Chondrocyte (in vitro differentiated cells): Measurements from ENCODE around the gene RASGRF1. TPM values are rescaled to one million over a fixed set of nuclear protein-coding genes. Genes with fewer than 3 reads are reported as not detected.
A peak's percentile ranks its signal among the peaks of the same experiment; 100 is the strongest.

ENCODE experiments used
- DNase-seq: peaks from one replicate; pipeline ENCODE4 v3.0.0; 2021; ENCODE audit warnings: mixed read lengths, low spot score
- H3K27ac Mint-ChIP-seq: one replicate; pipeline ENCODE4 v1.8.0; 2021; ENCODE audit warnings: mild to moderate bottlenecking, moderate library complexity, mixed read lengths; ENCODE audit not compliant: unreplicated experiment
- H3K27me3 Mint-ChIP-seq: 2 replicates; pipeline ENCODE4 v1.8.0; 2021; ENCODE audit warnings: low read depth, mixed read lengths
- H3K36me3 Mint-ChIP-seq: 2 replicates; pipeline ENCODE4 v1.8.0; 2021; ENCODE audit warnings: low read depth, mixed read lengths
- H3K4me1 Mint-ChIP-seq: 2 replicates; pipeline ENCODE4 v1.8.0; 2021; ENCODE audit warnings: low read depth, mild to moderate bottlenecking, mixed read lengths
- H3K4me3 Mint-ChIP-seq: one replicate; pipeline ENCODE4 v1.8.0; 2021; ENCODE audit warnings: mild to moderate bottlenecking, moderate library complexity, mixed read lengths; ENCODE audit not compliant: unreplicated experiment
- H3K9me3 Mint-ChIP-seq: 2 replicates; pipeline ENCODE4 v1.8.0; 2021; ENCODE audit warnings: low read depth, mixed read lengths
- total RNA-seq: library from RNA; stranded (reverse); gene quantifications from 3 replicates; pipeline ENCODE4 v1.2.1, GENCODE V29; 2021
- TF ChIP-seq, protein P1 (sequence below): fragments of 200-600 bp; sonication (generic); IDR thresholded peaks from 2 replicates; pipeline ENCODE4 v1.5.0; 2021; ENCODE audit warnings: antibody characterized with exemption, mild to moderate bottlenecking, moderate library complexity

Gene RASGRF1
- total RNA-seq, 1 donor from 2014 or later, result 0.10 TPM

DNA sequence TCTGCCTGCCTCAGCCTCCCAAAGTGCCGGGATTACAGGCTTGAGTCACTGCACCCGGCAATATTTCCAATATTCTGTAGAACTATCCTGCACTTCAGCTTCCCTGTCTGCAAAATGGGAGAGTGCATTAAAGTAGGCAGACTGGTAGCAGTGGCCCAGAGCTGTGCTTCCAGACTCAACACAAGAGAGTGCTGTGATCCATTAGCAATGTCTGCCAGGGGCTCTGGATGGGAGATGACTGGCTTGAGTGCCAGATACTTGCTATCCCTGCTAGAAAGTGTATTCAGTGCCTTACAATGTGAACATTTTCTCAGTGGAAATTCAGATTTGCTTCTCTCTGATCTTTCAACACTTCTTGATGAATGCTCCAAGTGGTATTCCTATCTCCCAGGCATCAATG lies 80.3 kb downstream of the RASGRF1 start:
- no peak for DNase-seq
- TF ChIP-seq, protein P1, sequence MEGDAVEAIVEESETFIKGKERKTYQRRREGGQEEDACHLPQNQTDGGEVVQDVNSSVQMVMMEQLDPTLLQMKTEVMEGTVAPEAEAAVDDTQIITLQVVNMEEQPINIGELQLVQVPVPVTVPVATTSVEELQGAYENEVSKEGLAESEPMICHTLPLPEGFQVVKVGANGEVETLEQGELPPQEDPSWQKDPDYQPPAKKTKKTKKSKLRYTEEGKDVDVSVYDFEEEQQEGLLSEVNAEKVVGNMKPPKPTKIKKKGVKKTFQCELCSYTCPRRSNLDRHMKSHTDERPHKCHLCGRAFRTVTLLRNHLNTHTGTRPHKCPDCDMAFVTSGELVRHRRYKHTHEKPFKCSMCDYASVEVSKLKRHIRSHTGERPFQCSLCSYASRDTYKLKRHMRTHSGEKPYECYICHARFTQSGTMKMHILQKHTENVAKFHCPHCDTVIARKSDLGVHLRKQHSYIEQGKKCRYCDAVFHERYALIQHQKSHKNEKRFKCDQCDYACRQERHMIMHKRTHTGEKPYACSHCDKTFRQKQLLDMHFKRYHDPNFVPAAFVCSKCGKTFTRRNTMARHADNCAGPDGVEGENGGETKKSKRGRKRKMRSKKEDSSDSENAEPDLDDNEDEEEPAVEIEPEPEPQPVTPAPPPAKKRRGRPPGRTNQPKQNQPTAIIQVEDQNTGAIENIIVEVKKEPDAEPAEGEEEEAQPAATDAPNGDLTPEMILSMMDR, result no peak
- H3K4me3 Mint-ChIP-seq, result no peak overlapping the region
- no peaks in the 10 kb centered on the region for H3K36me3 Mint-ChIP-seq
- no peaks in the 10 kb centered on the region for H3K9me3 Mint-ChIP-seq
- H3K27ac Mint-ChIP-seq, result no peak overlapping the region
- no peaks in the 10 kb centered on the region for H3K27me3 Mint-ChIP-seq
- no peaks in the 10 kb centered on the region for H3K4me1 Mint-ChIP-seq

DNA sequence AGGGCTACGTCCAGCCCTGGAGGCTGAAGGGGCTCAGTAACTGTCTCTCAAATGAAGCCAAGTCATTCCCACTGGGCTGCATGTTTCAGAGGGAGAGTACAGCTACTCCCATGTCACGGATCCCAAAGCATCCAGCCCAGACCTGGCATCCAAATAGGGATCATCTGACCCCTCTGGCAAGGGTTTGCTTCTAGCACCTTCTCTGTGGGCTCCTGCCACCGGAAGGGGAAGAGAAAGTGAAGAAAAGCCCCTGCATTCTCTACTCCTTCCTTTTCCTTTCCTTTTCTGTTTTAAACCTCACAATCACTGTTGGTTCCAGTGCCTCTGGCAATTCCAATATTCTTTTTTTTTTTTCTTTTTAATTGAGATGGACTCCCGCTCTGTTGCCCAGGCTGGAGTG lies 81.2 kb downstream of the RASGRF1 start:
- TF ChIP-seq, protein P1, result no peak
- DNase-seq, result no peak
- peaks cover 8% of the 10 kb centered on the region for H3K4me1 Mint-ChIP-seq
- H3K27ac Mint-ChIP-seq, result no peak overlapping the region
- no peaks in the 10 kb centered on the region for H3K36me3 Mint-ChIP-seq
- no peaks in the 10 kb centered on the region for H3K9me3 Mint-ChIP-seq
- no peaks in the 10 kb centered on the region for H3K27me3 Mint-ChIP-seq
- no peak overlapping the region for H3K4me3 Mint-ChIP-seq

DNA sequence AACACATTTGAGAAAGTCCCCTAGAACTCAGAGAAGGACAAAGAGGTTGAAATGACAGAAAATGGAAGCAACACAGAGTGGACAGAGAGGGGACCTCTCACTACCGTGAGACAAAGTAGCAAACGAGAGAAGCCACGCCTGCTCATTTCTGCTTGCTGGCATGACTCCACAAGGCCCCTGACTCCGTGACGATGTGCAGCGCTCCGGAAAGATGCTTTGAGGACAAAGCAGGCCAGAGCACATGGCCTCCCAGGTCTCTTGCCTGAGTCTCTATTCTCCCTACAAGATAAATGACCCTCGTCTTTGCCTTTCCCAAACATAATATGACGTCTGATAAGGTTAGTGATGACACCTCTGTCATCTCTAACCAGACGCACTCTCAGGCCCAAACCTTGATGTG lies 81.9 kb downstream of the RASGRF1 start:
- no peak overlapping the region for H3K4me3 Mint-ChIP-seq
- TF ChIP-seq, protein P1, result no peak
- no peaks in the 10 kb centered on the region for H3K9me3 Mint-ChIP-seq
- H3K36me3 Mint-ChIP-seq, result no peaks in the 10 kb centered on the region
- H3K27ac Mint-ChIP-seq, result no peak overlapping the region
- DNase-seq, result no peak
- H3K4me1 Mint-ChIP-seq, result peaks cover 16% of the 10 kb centered on the region
- no peaks in the 10 kb centered on the region for H3K27me3 Mint-ChIP-seq

DNA sequence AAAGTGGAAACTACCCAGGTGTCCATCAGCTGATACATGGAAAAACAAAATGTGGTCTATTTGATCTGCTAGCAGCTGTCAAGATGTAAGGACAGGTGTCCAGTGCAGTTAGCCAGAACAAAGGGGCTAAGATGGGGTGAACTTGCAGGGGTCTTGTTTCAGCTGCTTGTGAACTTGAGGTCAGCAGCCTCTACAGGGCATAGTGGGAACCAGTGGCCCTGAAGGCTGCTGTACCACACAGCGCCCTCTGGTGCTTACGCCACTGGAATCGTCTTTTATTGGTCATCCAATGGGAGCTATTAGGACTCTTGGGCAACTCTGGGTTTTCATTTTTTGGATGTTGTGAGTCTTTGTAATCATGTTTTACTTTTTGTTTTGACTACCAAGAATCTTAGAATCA lies 83.5 kb downstream of the RASGRF1 start:
- Mint-ChIP-seq H3K4me3 (no peak overlapping the region), H3K27ac (no peak overlapping the region), H3K9me3 (no peaks in the 10 kb centered on the region), H3K4me1 (peaks cover 24% of the 10 kb centered on the region), H3K27me3 (no peaks in the 10 kb centered on the region), H3K36me3 (no peaks in the 10 kb centered on the region)
- no peak for DNase-seq
- TF ChIP-seq, protein P1, result peak; percentile 75

DNA sequence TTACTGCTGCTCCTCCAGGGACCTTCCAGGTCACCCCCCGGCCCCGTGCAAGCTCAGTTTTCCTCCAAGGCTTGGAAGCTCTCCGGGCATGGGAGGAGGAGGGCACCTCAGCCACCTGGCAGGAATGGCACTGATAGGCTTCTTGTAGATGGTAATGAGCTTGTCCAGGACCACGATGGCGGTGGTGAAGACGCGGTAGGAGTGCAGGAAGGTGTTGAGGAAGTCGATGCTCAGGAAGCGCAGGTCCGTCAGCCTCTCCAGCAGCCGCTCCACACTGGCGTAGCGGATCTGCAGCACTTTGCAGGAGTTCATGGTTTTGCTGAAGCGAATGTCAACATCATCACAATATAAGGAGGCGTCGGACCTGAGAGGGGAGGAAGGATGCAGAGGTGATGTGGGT lies 84.5 kb downstream of the RASGRF1 start:
- Mint-ChIP-seq H3K27ac (no peak overlapping the region), H3K4me1 (peaks cover 24% of the 10 kb centered on the region), H3K27me3 (no peaks in the 10 kb centered on the region), H3K36me3 (no peaks in the 10 kb centered on the region), H3K4me3 (no peak overlapping the region), H3K9me3 (no peaks in the 10 kb centered on the region)
- TF ChIP-seq, protein P1, result no peak
- DNase-seq, result no peak
